Adrenal gland (tissue), 12 donors: Measurements from ENCODE around the gene PTPRN. TPM values are rescaled to one million over a fixed set of nuclear protein-coding genes. Genes with fewer than 3 reads are reported as not detected.

Experiments
- DNase-seq, 7 donors: peaks; one replicate each; pipeline ENCODE4 v3.0.0-alpha.2; 2019 to 2020
- H3K27ac ChIP-seq, 5 donors: fragments of 200-600 bp; sonication (generic) in 4 of 5; 1 replicate in 3 of 5; 2 replicates in 2 of 5; pipeline versions ENCODE4 v1.5.1 to v1.8.0; 2016 to 2020; ENCODE audit warnings: mild to moderate bottlenecking in 1 of 5
- H3K27me3 ChIP-seq: fragments of 200-600 bp; 2 replicates; pipeline ENCODE4 v1.8.0; 2021
- H3K36me3 ChIP-seq, 2 donors: fragments of 200-600 bp; replicated peaks in 1 of 2; 1 replicate in 1 of 2; 2 replicates in 1 of 2; pipeline versions ENCODE4 v1.5.1 to v1.8.0; 2018 to 2022
- H3K4me1 ChIP-seq, 2 donors: fragments of 200-600 bp; replicated peaks in 1 of 2; 1 replicate in 1 of 2; 2 replicates in 1 of 2; pipeline versions ENCODE4 v1.5.1 to v1.8.0; 2018 to 2021
- H3K4me3 ChIP-seq, 4 donors: fragments of 200-600 bp; sonication (generic) in 3 of 4; one replicate each; pipeline ENCODE4 v1.5.1; 2016 to 2018
- H3K9me3 ChIP-seq, 3 donors: fragments of 200-600 bp; sonication (generic) in 1 of 3; replicated peaks in 1 of 3; 1 replicate in 2 of 3; 2 replicates in 1 of 3; pipeline versions ENCODE4 v1.5.1 to v1.8.0; 2016 to 2021
- POLR2A ChIP-seq, 2 donors: fragments of 450-650 bp; IDR thresholded peaks; one replicate each; pipeline ENCODE4 v1.6.1; 2017; ENCODE audit warnings: antibody characterized with exemption in 2 of 2, mild to moderate bottlenecking in 2 of 2, moderate library complexity in 1 of 2
- WGBS, 4 donors: extraction: QIAGEN DNeasy Blood & Tissue Kit in 2 of 4; methylation state at CpG; one replicate each; pipeline versions ENCODE4 v1.1.5 to v1.1.7; 2013 to 2017; 5-methylcytosine and 5-hydroxymethylcytosine counted together
- intact Hi-C, 2 donors: fragments of 100-400 bp; cut with DNase I; formaldehyde crosslinking; loops; one replicate each; pipeline versions ENCODE4 v1.14.1 to v1.15.0; 2022 to 2023
- polyA plus RNA-seq, 3 donors: library from polyadenylated mRNA; stranded (reverse); fragments of 200-250 nt in 2 of 3; fragments of 350-450 nt in 1 of 3; fragmentation: Illumina TruSeq in 1 of 3; extraction: RNeasy Lipid Tissue Mini Kit (QIAGEN cat#74804) in 1 of 3; gene quantifications; one replicate each; pipeline ENCODE4 v1.2.3, GENCODE V29; 2013 to 2014
- total RNA-seq, 9 donors: library from RNA; depleted of rRNA in 4 of 9; stranded (reverse); fragments of >200 nt in 4 of 9; fragments of 120-200 nt in 1 of 9; fragmentation: NEBNext Ultra II Directional in 1 of 9; extraction: Animal tissue kit (Norgen Biotek cat#: 25700) in 1 of 9; gene quantifications; one replicate each; pipeline versions ENCODE4 v1.1.0 to v1.2.4, GENCODE V29; 2013 to 2023
- TF ChIP-seq, protein P1 (sequence below), 6 experiments: fragments of 450-650 bp in 4 of 6; fragments of 200-600 bp in 2 of 6; sonication (generic) in 1 of 6; IDR thresholded peaks; 1 replicate in 5 of 6; 2 replicates in 1 of 6; pipeline versions ENCODE4 v1.5.1 to v1.8.0; 2016 to 2021; ENCODE audit warnings: antibody characterized with exemption in 6 of 6, mild to moderate bottlenecking in 2 of 6, moderate library complexity in 1 of 6
- donor health status: healthy with polysubstance abuse.
- donor health status: Bipolar disorder and iron deficiency.
- donor health status: DM: yes; HTN: yes; CAD: no.
- donor health status: DM: no; HTN: no; CAD: no.
- donor health status: DM: no; HTN: no; CAD: no.
- donor health status: DM: yes; HTN: yes; CAD: no.

PTPRN gene
- total and polyA plus RNA-seq, 12 donors, result 0.39 to 106 (median 9.0) TPM; not detected in 1

DNA sequence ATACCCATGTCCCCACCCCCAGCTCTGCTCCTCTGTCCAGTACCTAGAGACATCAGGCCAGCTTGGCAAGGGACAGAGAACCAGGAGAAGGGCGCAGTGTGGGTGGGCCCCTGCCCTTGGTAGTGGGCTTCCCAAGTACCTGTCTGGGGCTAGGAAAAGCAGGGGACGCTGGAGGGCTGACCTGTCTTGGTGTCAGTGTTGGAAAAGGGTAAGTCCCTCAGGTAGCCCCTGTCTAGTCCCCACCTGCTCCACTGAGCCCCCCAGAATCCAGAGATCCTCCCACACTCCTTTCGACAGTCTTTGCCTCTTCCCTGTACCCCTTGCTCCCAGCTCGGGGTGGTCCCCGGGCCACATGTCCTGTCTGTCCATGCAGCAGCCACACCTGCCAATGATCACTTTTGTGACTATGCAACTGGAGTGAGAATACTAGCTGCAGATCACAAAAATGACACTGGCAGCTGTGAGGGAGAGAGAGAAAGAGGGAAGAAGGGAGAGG is 15.4 kb downstream of the PTPRN start:
- Histone ChIP-seq H3K9me3 (no peaks in the 10 kb centered on the region), H3K27ac (peak overlapping the region in 1 of 5 donors; percentile 75), H3K27me3 (no peaks in the 10 kb centered on the region), H3K4me1 (peaks cover 0 to 13% of the 10 kb centered on the region in 2 donors), H3K36me3 (no peaks in the 10 kb centered on the region), H3K4me3 (no peak overlapping the region)
- 80 to 87% (median 85%) methylated on average over 4 to 5 of the region's 5 CpGs for WGBS, 4 donors
- DNase-seq, result peak in 2 of 7 donors; percentile 21 to 50
- no peak for TF ChIP-seq POLR2A (IDR thresholded peaks at IDR 0.05)
- TF ChIP-seq, protein P1, sequence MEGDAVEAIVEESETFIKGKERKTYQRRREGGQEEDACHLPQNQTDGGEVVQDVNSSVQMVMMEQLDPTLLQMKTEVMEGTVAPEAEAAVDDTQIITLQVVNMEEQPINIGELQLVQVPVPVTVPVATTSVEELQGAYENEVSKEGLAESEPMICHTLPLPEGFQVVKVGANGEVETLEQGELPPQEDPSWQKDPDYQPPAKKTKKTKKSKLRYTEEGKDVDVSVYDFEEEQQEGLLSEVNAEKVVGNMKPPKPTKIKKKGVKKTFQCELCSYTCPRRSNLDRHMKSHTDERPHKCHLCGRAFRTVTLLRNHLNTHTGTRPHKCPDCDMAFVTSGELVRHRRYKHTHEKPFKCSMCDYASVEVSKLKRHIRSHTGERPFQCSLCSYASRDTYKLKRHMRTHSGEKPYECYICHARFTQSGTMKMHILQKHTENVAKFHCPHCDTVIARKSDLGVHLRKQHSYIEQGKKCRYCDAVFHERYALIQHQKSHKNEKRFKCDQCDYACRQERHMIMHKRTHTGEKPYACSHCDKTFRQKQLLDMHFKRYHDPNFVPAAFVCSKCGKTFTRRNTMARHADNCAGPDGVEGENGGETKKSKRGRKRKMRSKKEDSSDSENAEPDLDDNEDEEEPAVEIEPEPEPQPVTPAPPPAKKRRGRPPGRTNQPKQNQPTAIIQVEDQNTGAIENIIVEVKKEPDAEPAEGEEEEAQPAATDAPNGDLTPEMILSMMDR (IDR thresholded peaks at IDR 0.05), result no peak
- intact Hi-C loops, result loop anchor here (10.0 kb wide), 1 partner anchor 49 kb away; the partner anchor contains the start of genes GLB1L (in 2 of the 2) and STK16 (in 2 of the 2)

DNA sequence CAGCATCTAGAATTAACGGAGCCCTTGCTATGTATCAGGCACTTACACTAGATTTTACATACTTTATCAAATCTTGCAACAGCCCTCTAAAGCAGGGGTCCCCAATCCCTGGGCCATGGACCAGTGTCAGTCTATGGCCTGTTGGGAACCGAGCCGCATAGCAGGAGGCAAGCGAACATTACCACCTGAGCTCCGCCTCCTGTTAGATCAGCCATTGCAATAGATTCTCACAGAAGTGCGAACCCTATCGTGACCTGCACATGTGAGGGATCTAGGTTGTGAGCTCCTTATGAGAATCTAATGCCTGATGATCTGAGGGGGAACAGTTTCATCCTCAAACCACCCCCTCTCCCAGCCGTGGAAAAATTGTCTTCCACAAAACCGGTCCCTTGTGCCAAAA is 16.6 kb downstream of the PTPRN start:
- WGBS, 4 donors, result 83 to 91% (median 89%) methylated on average over 6 to 9 of the region's 9 CpGs
- intact Hi-C loops, result loop anchor here (10.0 kb wide), 1 partner anchor 48 kb away; the partner anchor contains the start of genes GLB1L (in 2 of the 2) and STK16 (in 2 of the 2)
- no peak overlapping the region for H3K27ac ChIP-seq

DNA sequence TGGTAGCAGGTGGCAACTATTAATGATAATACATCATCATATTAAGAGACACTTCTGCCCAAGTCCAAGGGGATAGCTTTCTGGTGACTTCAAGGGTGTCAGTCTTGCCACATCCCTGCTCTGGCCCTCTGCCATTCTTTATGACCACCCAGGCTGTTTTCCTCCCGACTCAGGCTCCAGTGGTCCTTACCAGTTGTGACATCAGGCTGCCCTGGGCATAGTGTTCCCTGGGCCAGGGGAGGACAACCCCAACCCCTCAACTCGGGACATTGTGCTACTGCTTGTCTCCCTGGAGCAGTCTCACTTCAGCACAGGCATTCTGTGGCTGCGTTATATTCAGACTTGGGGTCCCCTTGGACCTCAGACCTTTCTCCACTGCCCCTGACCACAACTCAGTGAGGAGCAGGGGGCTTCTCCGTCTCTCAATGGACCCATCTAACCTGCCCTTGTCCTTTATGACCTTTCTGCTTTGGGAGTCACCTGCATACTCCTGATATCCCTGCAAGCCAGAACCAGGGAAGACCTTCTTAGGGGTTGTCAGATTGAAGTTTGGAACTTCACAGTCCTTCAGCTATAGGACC is 17.2 kb downstream of the PTPRN start:
- TF ChIP-seq POLR2A (IDR thresholded peaks at IDR 0.05), result no peak
- TF ChIP-seq, protein P1 (IDR thresholded peaks at IDR 0.05), result no peak
- Histone ChIP-seq H3K36me3 (no peaks in the 10 kb centered on the region), H3K27ac (no peak overlapping the region), H3K4me1 (peaks cover 0 to 13% of the 10 kb centered on the region in 2 donors), H3K27me3 (no peaks in the 10 kb centered on the region), H3K9me3 (no peaks in the 10 kb centered on the region), H3K4me3 (no peak overlapping the region)
- intact Hi-C loops, result loop anchor here (2.0 to 10.0 kb wide), 2 partner anchors 47 to 135 kb away; partner anchors contain the start of genes GLB1L (in 2 of the 2) and STK16 (in 2 of the 2)
- peak in 2 of 7 donors; percentile 15 to 47 for DNase-seq
- WGBS, 4 donors, result 62 to 75% (median 72%) methylated on average over 4 of the region's 4 CpGs

More for the DNA sequence above, 16.6 kb downstream of the PTPRN start:
- Histone ChIP-seq H3K4me1 (peaks cover 0 to 13% of the 10 kb centered on the region in 2 donors), H3K27me3 (no peaks in the 10 kb centered on the region), H3K9me3 (no peaks in the 10 kb centered on the region), H3K4me3 (no peak overlapping the region), H3K36me3 (no peaks in the 10 kb centered on the region)
- TF ChIP-seq POLR2A (IDR thresholded peaks at IDR 0.05), result no peak
- TF ChIP-seq, protein P1 (IDR thresholded peaks at IDR 0.05), result no peak
- peak in 3 of 7 donors; percentile 12 to 47 (median 20) for DNase-seq

DNA sequence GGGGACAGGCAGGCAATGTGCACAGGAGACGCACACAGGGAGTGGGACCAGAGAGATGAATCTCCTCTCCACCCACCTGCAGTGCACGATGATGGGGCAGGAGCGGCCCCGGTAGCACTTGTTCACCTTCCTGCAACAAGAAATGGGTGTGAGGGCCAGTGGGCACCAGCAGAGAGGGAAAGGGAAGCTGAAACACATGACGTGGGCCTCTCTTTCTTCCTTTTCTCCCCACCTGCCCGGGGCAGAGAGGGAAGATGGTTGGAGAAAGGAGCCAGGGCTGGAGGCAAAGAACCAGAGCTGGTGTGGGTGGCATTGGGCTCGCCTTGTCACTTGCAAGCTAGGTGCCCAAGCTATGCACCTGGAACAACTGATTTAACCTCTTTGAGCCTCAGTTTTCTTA is 17.8 kb downstream of the PTPRN start:
- Histone ChIP-seq H3K9me3 (no peaks in the 10 kb centered on the region), H3K27me3 (no peaks in the 10 kb centered on the region), H3K27ac (no peak overlapping the region), H3K4me3 (no peak overlapping the region), H3K36me3 (no peaks in the 10 kb centered on the region), H3K4me1 (peaks cover 0 to 13% of the 10 kb centered on the region in 2 donors)
- intact Hi-C loops, result loop anchor here (2.0 to 10.0 kb wide), 2 partner anchors 47 to 135 kb away; partner anchors contain the start of genes GLB1L (in 2 of the 2) and STK16 (in 2 of the 2)
- TF ChIP-seq, protein P1 (IDR thresholded peaks at IDR 0.05), result no peak
- TF ChIP-seq POLR2A (IDR thresholded peaks at IDR 0.05), result no peak
- DNase-seq, result peak in 2 of 7 donors; percentile 18 to 36
- WGBS, 4 donors, result 81 to 90% (median 84%) methylated on average over 7 of the region's 7 CpGs
